SK-N-SH (cell line): ENCODE results near the gene NDC80. TPM values are rescaled to one million over a fixed set of nuclear protein-coding genes. Genes with fewer than 3 reads are reported as not detected.
A peak's percentile ranks its signal among the peaks of the same experiment; 100 is the strongest.

ENCODE experiments used
- CTCF ChIA-PET: fragments of 300-600, 350-600 bp; formaldehyde crosslinking; extraction: SDS; loops from one replicate; lab custom pipeline; 2021; lab: Yijun Ruan, JAX
- POLR2A ChIA-PET: fragments of 350-600 bp; sonication (Branson Sonifier 250); formaldehyde crosslinking; extraction: SDS; loops from one replicate; lab custom pipeline; 2020; ENCODE audit warnings: antibody characterized with exemption, inconsistent platforms; lab: Yijun Ruan, JAX
- DNase-seq: peaks from one replicate; pipeline ENCODE4 v3.0.0; 2012
- H2AFZ ChIP-seq: fragments of 200-600 bp; sonication (generic); 2 replicates; pipeline ENCODE4 v1.8.1; 2016; ENCODE audit warnings: antibody characterized with exemption, mild to moderate bottlenecking, low read depth
- H3F3A ChIP-seq: fragments of 200-600 bp; sonication (generic); replicated peaks from 2 replicates; pipeline ENCODE3; 2016; ENCODE audit warnings: antibody characterized with exemption, mild to moderate bottlenecking; ENCODE audit not compliant: insufficient read depth
- H3K27ac ChIP-seq, 2 experiments: fragments of 200-500 bp in 1 of 2; fragments of 200-600 bp in 1 of 2; sonication (Bioruptor generic) in 1 of 2; sonication (generic), shearing (Covaris generic) in 1 of 2; 2 replicates each; pipeline versions ENCODE4 v1.5.1 to v1.6.1; 2014 to 2016; ENCODE audit warnings: low read depth in 2 of 2, inconsistent platforms in 1 of 2, low read length in 1 of 2, mild to moderate bottlenecking in 1 of 2, mixed read lengths in 1 of 2
- H3K27me3 ChIP-seq: fragments of 200-600 bp; sonication (generic), shearing (Covaris generic); 2 replicates; pipeline ENCODE4 v1.6.1; 2016; ENCODE audit warnings: mixed run types; ENCODE audit not compliant: insufficient read depth
- H3K36me3 ChIP-seq, 2 experiments: fragments of 200-500 bp in 1 of 2; fragments of 200-600 bp in 1 of 2; sonication (Bioruptor generic) in 1 of 2; sonication (generic) in 1 of 2; replicated peaks in 1 of 2; 2 replicates each; pipeline versions ENCODE3 to v1.5.1; 2014 to 2016; ENCODE audit warnings: low read length in 1 of 2, mild to moderate bottlenecking in 1 of 2; ENCODE audit not compliant: insufficient read depth in 2 of 2, control insufficient read depth in 1 of 2
- H3K4me1 ChIP-seq, 2 experiments: fragments of 200-500 bp in 1 of 2; fragments of 200-600 bp in 1 of 2; sonication (Bioruptor generic) in 1 of 2; sonication (generic), shearing (Covaris generic) in 1 of 2; 2 replicates each; pipeline versions ENCODE4 v1.5.1 to v1.6.1; 2014 to 2016; ENCODE audit warnings: low read depth in 1 of 2, low read length in 1 of 2, mixed run types in 1 of 2; ENCODE audit not compliant: insufficient read depth in 2 of 2, control insufficient read depth in 1 of 2
- H3K4me2 ChIP-seq: fragments of 200-600 bp; sonication (generic), shearing (Covaris generic); 2 replicates; pipeline ENCODE4 v1.6.1; 2017; ENCODE audit warnings: mixed run types
- H3K4me3 ChIP-seq, 2 experiments: fragments of 200-500 bp in 1 of 2; fragments of 200-600 bp in 1 of 2; sonication (Bioruptor generic) in 1 of 2; sonication (generic), shearing (Covaris generic) in 1 of 2; 2 replicates each; pipeline versions ENCODE4 v1.5.1 to v1.8.1; 2014 to 2016; ENCODE audit warnings: low read depth in 2 of 2, inconsistent platforms in 1 of 2, low read length in 1 of 2, mild to moderate bottlenecking in 1 of 2, mixed read lengths in 1 of 2, moderate library complexity in 1 of 2
- H3K79me2 ChIP-seq: fragments of 200-600 bp; sonication (generic); 2 replicates; pipeline ENCODE4 v1.8.1; 2017; ENCODE audit warnings: mild to moderate bottlenecking; ENCODE audit not compliant: insufficient read depth
- H3K9ac ChIP-seq: fragments of 200-600 bp; sonication (generic); 2 replicates; pipeline ENCODE4 v1.6.1; 2017; ENCODE audit warnings: mixed run types
- H3K9me2 ChIP-seq: fragments of 200-600 bp; sonication (generic); 2 replicates; pipeline ENCODE4 v1.6.1; 2017; ENCODE audit warnings: mixed run types
- H3K9me3 ChIP-seq: fragments of 200-600 bp; sonication (generic); 2 replicates; pipeline ENCODE4 v1.6.1; 2017; ENCODE audit warnings: mixed run types, mild to moderate bottlenecking, moderate library complexity
- H4K20me1 ChIP-seq: fragments of 200-600 bp; sonication (generic); 2 replicates; pipeline ENCODE4 v1.6.1; 2017; ENCODE audit warnings: mild to moderate bottlenecking, mixed run types; ENCODE audit not compliant: insufficient read depth
- EP300 ChIP-seq, 2 experiments: IDR thresholded peaks; 2 replicates each; pipeline versions ENCODE4 v1.4.0 to v1.6.1; 2012; ENCODE audit warnings: borderline replicate concordance in 1 of 2, low read depth in 1 of 2, low read length in 1 of 2
- GABPA ChIP-seq: IDR thresholded peaks from 2 replicates; pipeline ENCODE4 v1.4.0; 2012; ENCODE audit warnings: low read depth, mild to moderate bottlenecking
- GATA2 ChIP-seq: sonication (generic); formaldehyde crosslinking; IDR thresholded peaks from 2 replicates; pipeline ENCODE4 v1.5.0; 2020; ENCODE audit warnings: mild to moderate bottlenecking, missing genetic modification reagents
- MEF2A ChIP-seq: IDR thresholded peaks from 2 replicates; pipeline ENCODE4 v1.4.0; 2012; ENCODE audit warnings: low read depth, borderline replicate concordance
- MXI1 ChIP-seq: IDR thresholded peaks from 2 replicates; pipeline ENCODE4 v1.6.1; 2012; ENCODE audit warnings: mild to moderate bottlenecking, low read depth, low read length, improper control_type of control experiment
- TAF1 ChIP-seq: IDR thresholded peaks from 2 replicates; pipeline ENCODE4 v1.6.1; 2012; ENCODE audit warnings: low read depth, mild to moderate bottlenecking, low read length, moderate library complexity, borderline replicate concordance
- TCF12 ChIP-seq: IDR thresholded peaks from 2 replicates; pipeline ENCODE4 v1.4.0; 2012
- TEAD4 ChIP-seq: IDR thresholded peaks from 2 replicates; pipeline ENCODE4 v1.4.0; 2012; ENCODE audit warnings: mild to moderate bottlenecking, borderline replicate concordance; ENCODE audit not compliant: insufficient read depth
- USF2 ChIP-seq: fragments of 150-350 bp; IDR thresholded peaks from 2 replicates; pipeline ENCODE4 v1.6.1; 2017; ENCODE audit warnings: antibody characterized with exemption, low read length, low read depth, borderline replicate concordance
- WGBS: methylation state at CpG from one replicate; pipeline ENCODE4 v1.1.6; 2017; ENCODE audit warnings: low lambda C conversion rate; 5-methylcytosine and 5-hydroxymethylcytosine counted together
- polyA plus RNA-seq, 3 experiments: library from polyadenylated mRNA; depleted of rRNA; stranded (reverse); fragments of >200 nt; gene quantifications; 2 replicates each; pipeline ENCODE4 v1.2.3, GENCODE V29; 2012
- TF ChIP-seq, protein P1 (sequence below): IDR thresholded peaks from 2 replicates; pipeline ENCODE4 v1.4.0; 2012; ENCODE audit warnings: low read depth, borderline replicate concordance

Gene NDC80
- polyA plus RNA-seq, 1 of the 3 experiments (the other 2 are of a cell fraction): 11.3 TPM

- Histone ChIP-seq H4K20me1 (peaks cover 43% of the 10 kb centered on the region), H3K9me3 (no peaks in the 10 kb centered on the region), H3K79me2 (peaks cover 57% of the 10 kb centered on the region), H3K9me2 (no peaks in the 10 kb centered on the region), H3K36me3 (peaks cover 0 to 4% of the 10 kb centered on the region in 2 experiments), H3K4me3 (peak overlapping the region; percentile 79 to 95), H3K27ac (peak overlapping the region; percentile 91 to 93), H3F3A (no peaks in the 10 kb centered on the region), H3K9ac (peak overlapping the region; percentile 92), H3K4me2 (peak overlapping the region; percentile 82), H3K27me3 (no peaks in the 10 kb centered on the region), H2AFZ (peak overlapping the region; percentile 37), H3K4me1 (peaks cover 0 to 6% of the 10 kb centered on the region in 2 experiments; a peak in 3 of 4 replicates)
- POLR2A ChIA-PET: interaction anchor here (0.5 to 0.8 kb wide), 3 partner anchors 18 to 91 kb away, joined by 3 to 5 read pairs (median 3); no protein-coding TSS in a partner anchor
- CTCF ChIA-PET: interaction anchor here (0.7 to 2.2 kb wide), 4 partner anchors 18 to 589 kb away, joined by 3 to 9 read pairs (median 5); no protein-coding TSS in a partner anchor
- TF ChIP-seq TAF1: 0 out of 2 replicates have a peak, but pooled peaks have one; percentile 4
- TF ChIP-seq MXI1: peak; percentile 29; the same call in 1 of the 2 replicates
- TF ChIP-seq, protein P1, sequence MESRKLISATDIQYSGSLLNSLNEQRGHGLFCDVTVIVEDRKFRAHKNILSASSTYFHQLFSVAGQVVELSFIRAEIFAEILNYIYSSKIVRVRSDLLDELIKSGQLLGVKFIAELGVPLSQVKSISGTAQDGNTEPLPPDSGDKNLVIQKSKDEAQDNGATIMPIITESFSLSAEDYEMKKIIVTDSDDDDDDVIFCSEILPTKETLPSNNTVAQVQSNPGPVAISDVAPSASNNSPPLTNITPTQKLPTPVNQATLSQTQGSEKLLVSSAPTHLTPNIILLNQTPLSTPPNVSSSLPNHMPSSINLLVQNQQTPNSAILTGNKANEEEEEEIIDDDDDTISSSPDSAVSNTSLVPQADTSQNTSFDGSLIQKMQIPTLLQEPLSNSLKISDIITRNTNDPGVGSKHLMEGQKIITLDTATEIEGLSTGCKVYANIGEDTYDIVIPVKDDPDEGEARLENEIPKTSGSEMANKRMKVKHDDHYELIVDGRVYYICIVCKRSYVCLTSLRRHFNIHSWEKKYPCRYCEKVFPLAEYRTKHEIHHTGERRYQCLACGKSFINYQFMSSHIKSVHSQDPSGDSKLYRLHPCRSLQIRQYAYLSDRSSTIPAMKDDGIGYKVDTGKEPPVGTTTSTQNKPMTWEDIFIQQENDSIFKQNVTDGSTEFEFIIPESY: no peak
- TF ChIP-seq TCF12: no peak
- DNase-seq: peak; percentile 72
- WGBS: 4% methylated on average over 25 of the region's 49 CpGs
Measured at GRCh38 chr18:2656237-2656980, 85.1 kb downstream of the NDC80 start.

GRCh38 chr18:2656981-2657512 is 85.7 kb downstream of the NDC80 start:
- CTCF ChIA-PET: interaction anchor here (0.7 to 2.2 kb wide), 4 partner anchors 17 to 589 kb away, joined by 3 to 9 read pairs (median 5); no protein-coding TSS in a partner anchor

More at GRCh38 chr18:2656981-2657512, 85.7 kb downstream of the NDC80 start:
- TF ChIP-seq GATA2 (CRISPR knock-in tag): no peak
- no peak for TF ChIP-seq GABPA
- no peak for TF ChIP-seq EP300 (IDR thresholded peaks at IDR 0.05; ENCODE audit: borderline replicate concordance in 1 of 2, low read depth in 1 of 2, low read length in 1 of 2)
- no peak for TF ChIP-seq USF2
- TF ChIP-seq TEAD4: no peak
- 0 out of 2 replicates have a peak, but pooled peaks have one; percentile 14 for TF ChIP-seq MXI1
- TF ChIP-seq MEF2A: no peak
- H3K27ac ChIP-seq: peak overlapping the region; percentile 91 to 93; a peak in 3 of 4 replicates
- H3K9me2 ChIP-seq: no peaks in the 10 kb centered on the region
- H3K4me2 ChIP-seq: peak overlapping the region; percentile 82
- peaks cover 0 to 4% of the 10 kb centered on the region in 2 experiments for H3K36me3 ChIP-seq
- POLR2A ChIA-PET: no interaction called here
- no peaks in the 10 kb centered on the region for H3K9me3 ChIP-seq
- 2% methylated on average over 12 of the region's 12 CpGs for WGBS
- no peak for DNase-seq
- peak overlapping the region; percentile 92 for H3K9ac ChIP-seq
- H3F3A ChIP-seq: no peaks in the 10 kb centered on the region
- H3K79me2 ChIP-seq: peaks cover 62% of the 10 kb centered on the region
- no peaks in the 10 kb centered on the region for H3K27me3 ChIP-seq
- 0 out of 2 replicates have a peak overlapping the region, but pooled peaks have one; percentile 9 for H2AFZ ChIP-seq
- H3K4me3 ChIP-seq: peak overlapping the region; percentile 79 to 95
- peaks cover 0 to 6% of the 10 kb centered on the region in 2 experiments; a peak in 3 of 4 replicates for H3K4me1 ChIP-seq
- peaks cover 46% of the 10 kb centered on the region for H4K20me1 ChIP-seq
